ENCODE measurements around the gene HOXC6. TPM values are rescaled to one million over a fixed set of nuclear protein-coding genes. Genes with fewer than 3 reads are reported as not detected.

Gene HOXC6
- total and polyA plus RNA-seq, 2 donors (not counting 3 experiments of a cell fraction or from before 2014, with no cell fraction given) = 0.58 to 0.72 TPM

GRCh38 chr12:54004841-54005530 is 23.3 kb upstream of the HOXC6 start:
- peak; percentile 92 for TF ChIP-seq EZH2 (IDR thresholded peaks at IDR 0.05; ENCODE audit: borderline replicate concordance, low read depth, low read length, severe bottlenecking)
- TF ChIP-seq CTCF (IDR thresholded peaks at IDR 0.05; ENCODE audit: extremely low read depth in 1 of 2, insufficient read depth in 1 of 2, low read depth in 1 of 2, low read length in 2 of 2) = no peak
- H3K9me3 ChIP-seq (replicated peaks; ENCODE audit: control insufficient read depth, insufficient read depth, low read length) = no peaks in the 10 kb centered on the region
- FAIRE-seq (no peak), DNase-seq (ENCODE audit: low read depth, low spot score) (no peak)
- no peak overlapping the region for H2AFZ ChIP-seq (ENCODE audit: low read depth, low read length)
- ChIA-PET CTCF (interaction anchor here (1.3 to 17.0 kb wide), 8 partner anchors 9 to 211 kb away, joined by 4 to 616 read pairs (median 24); partner anchors contain the start of genes HOXC5 and SMUG1), POLR2A (no interaction called here)
- no peaks in the 10 kb centered on the region for H3K4me1 ChIP-seq (ENCODE audit: control insufficient read depth, extremely low read depth, insufficient read depth, low read length)
- H3K4me3 ChIP-seq (replicated peaks in 1 of 3; ENCODE audit: insufficient read depth in 1 of 3, low read depth in 1 of 3, low read length in 3 of 3) = no peak overlapping the region
- no peaks in the 10 kb centered on the region for H4K20me1 ChIP-seq (replicated peaks; ENCODE audit: control insufficient read depth, extremely low read depth, insufficient read depth, low read length)
- no peak overlapping the region for H3K27ac ChIP-seq (ENCODE audit: insufficient read depth, low read depth, low read length)
- BruUV-seq (replicated peaks) = no TSS peak
- no peak overlapping the region for H3K9ac ChIP-seq (replicated peaks; ENCODE audit: extremely low read depth, insufficient read depth, low read length)
- no peaks in the 10 kb centered on the region for H3K9me1 ChIP-seq (replicated peaks; ENCODE audit: control insufficient read depth, extremely low read depth, insufficient read depth, low read length)
- dilution Hi-C loops (cut with MboI; ENCODE audit: extremely low pct_ligation_motif_present, low sequenced_read_pairs) = no loop called here
- no peaks in the 10 kb centered on the region for H3K36me3 ChIP-seq (ENCODE audit: control insufficient read depth in 2 of 2, extremely low read depth in 1 of 2, insufficient read depth in 2 of 2, low read length in 2 of 2)
- peaks cover 79 to 89% of the 10 kb centered on the region in 2 experiments for H3K27me3 ChIP-seq (ENCODE audit: control insufficient read depth in 2 of 2, insufficient read depth in 2 of 2, low read length in 2 of 2)
- H3K79me2 ChIP-seq (ENCODE audit: control insufficient read depth, insufficient read depth, low read length) = no peaks in the 10 kb centered on the region
- H3K4me2 ChIP-seq (ENCODE audit: insufficient read depth, low read length) = no peak overlapping the region
- intact Hi-C loops (cut with micrococcal nuclease) = loop anchor here (10.0 kb wide), 1 partner anchor 360 kb away; the partner anchor contains the start of gene GPR84

- Histone ChIP-seq H3K4me3 (replicated peaks in 1 of 3; ENCODE audit: insufficient read depth in 1 of 3, low read depth in 1 of 3, low read length in 3 of 3) (no peak overlapping the region), H3K4me1 (ENCODE audit: control insufficient read depth, extremely low read depth, insufficient read depth, low read length) (no peaks in the 10 kb centered on the region), H4K20me1 (replicated peaks; ENCODE audit: control insufficient read depth, extremely low read depth, insufficient read depth, low read length) (no peaks in the 10 kb centered on the region), H3K9ac (replicated peaks; ENCODE audit: extremely low read depth, insufficient read depth, low read length) (no peak overlapping the region), H3K4me2 (ENCODE audit: insufficient read depth, low read length) (no peak overlapping the region), H3K9me3 (replicated peaks; ENCODE audit: control insufficient read depth, insufficient read depth, low read length) (no peaks in the 10 kb centered on the region), H3K79me2 (ENCODE audit: control insufficient read depth, insufficient read depth, low read length) (no peaks in the 10 kb centered on the region), H2AFZ (ENCODE audit: low read depth, low read length) (no peak overlapping the region), H3K27ac (ENCODE audit: insufficient read depth, low read depth, low read length) (no peak overlapping the region), H3K36me3 (ENCODE audit: control insufficient read depth in 2 of 2, extremely low read depth in 1 of 2, insufficient read depth in 2 of 2, low read length in 2 of 2) (no peaks in the 10 kb centered on the region), H3K27me3 (ENCODE audit: control insufficient read depth in 2 of 2, insufficient read depth in 2 of 2, low read length in 2 of 2) (peaks cover 79 to 89% of the 10 kb centered on the region in 2 experiments), H3K9me1 (replicated peaks; ENCODE audit: control insufficient read depth, extremely low read depth, insufficient read depth, low read length) (no peaks in the 10 kb centered on the region)
- CTCF ChIA-PET = interaction anchor here (0.6 to 17.0 kb wide), 32 partner anchors 10 to 374 kb away, joined by 3 to 616 read pairs (median 4); partner anchors contain the start of genes HOXC10, HOXC5, HOXC6 and SMUG1
- no TSS peak for BruUV-seq (replicated peaks)
- no peak for DNase-seq (ENCODE audit: low read depth, low spot score)
- FAIRE-seq = no peak
- dilution Hi-C loops (cut with MboI; ENCODE audit: extremely low pct_ligation_motif_present, low sequenced_read_pairs) = no loop called here
- TF ChIP-seq FOS (IDR thresholded peaks at IDR 0.05; ENCODE audit: borderline replicate concordance, insufficient read depth, low read length) (no peak), POLR2AphosphoS5 (IDR thresholded peaks at IDR 0.05; ENCODE audit: insufficient read depth, low read depth, low read length) (no peak), MYC (IDR thresholded peaks at IDR 0.05; ENCODE audit: low read depth, low read length) (no peak), GATA2 (IDR thresholded peaks at IDR 0.05; ENCODE audit: insufficient read depth, insufficient read length, low read depth, low read length) (no peak), MAX (IDR thresholded peaks at IDR 0.05; ENCODE audit: insufficient read depth, insufficient read length) (no peak), POLR2A (IDR thresholded peaks at IDR 0.05; ENCODE audit: low read depth, low read length) (no peak), EZH2 (IDR thresholded peaks at IDR 0.05; ENCODE audit: borderline replicate concordance, low read depth, low read length, severe bottlenecking) (no peak), CTCF (IDR thresholded peaks at IDR 0.05; ENCODE audit: extremely low read depth in 1 of 2, insufficient read depth in 1 of 2, low read depth in 1 of 2, low read length in 2 of 2) (no peak), JUN (IDR thresholded peaks at IDR 0.05; ENCODE audit: borderline replicate concordance, insufficient read depth, insufficient read length, low read depth) (no peak)
- intact Hi-C loops (cut with micrococcal nuclease) = loop anchor here (10.0 kb wide), 1 partner anchor 359 kb away; the partner anchor contains the start of gene GPR84
- POLR2A ChIA-PET = no interaction called here
These were observed 22.7 kb upstream of the HOXC6 start for GRCh38 chr12:54005531-54005852.
